WTC11 (cell line): ENCODE measurements around the gene CACNA1C.

Experiments
- TF ChIP-seq, protein P1 (sequence below): sonication (generic); formaldehyde crosslinking; IDR thresholded peaks from 2 replicates; pipeline ENCODE4 v1.8.1; 2023; ENCODE audit warnings: mild to moderate bottlenecking, missing genetic modification reagents, moderate library complexity
- TF ChIP-seq, protein P2 (sequence below): fragments of 200-600 bp; IDR thresholded peaks from 2 replicates; pipeline ENCODE4 v1.8.0; 2022; ENCODE audit warnings: antibody characterized with exemption

DNA sequence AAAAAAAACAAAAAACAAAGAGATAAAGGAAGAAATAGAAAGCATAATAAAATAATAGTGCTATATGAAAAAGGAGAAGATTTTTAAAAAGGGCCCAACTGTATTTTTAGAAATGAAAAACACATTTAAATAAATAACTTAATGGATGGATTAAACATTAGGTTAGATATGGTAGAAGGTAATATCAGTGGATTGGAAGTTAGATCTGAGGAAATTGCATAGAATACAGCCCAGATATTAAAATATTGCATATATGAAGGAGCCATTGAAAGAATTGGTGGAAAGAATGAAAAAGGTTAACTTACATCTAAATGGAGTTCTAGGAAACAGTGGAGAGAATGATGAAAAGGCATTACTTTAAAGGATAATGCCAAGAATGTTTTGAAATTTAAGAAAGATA, 27.8 kb downstream of the CACNA1C start:
- TF ChIP-seq, protein P1, sequence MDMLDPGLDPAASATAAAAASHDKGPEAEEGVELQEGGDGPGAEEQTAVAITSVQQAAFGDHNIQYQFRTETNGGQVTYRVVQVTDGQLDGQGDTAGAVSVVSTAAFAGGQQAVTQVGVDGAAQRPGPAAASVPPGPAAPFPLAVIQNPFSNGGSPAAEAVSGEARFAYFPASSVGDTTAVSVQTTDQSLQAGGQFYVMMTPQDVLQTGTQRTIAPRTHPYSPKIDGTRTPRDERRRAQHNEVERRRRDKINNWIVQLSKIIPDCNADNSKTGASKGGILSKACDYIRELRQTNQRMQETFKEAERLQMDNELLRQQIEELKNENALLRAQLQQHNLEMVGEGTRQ (CRISPR knock-in tag) = no peak
- TF ChIP-seq, protein P2, sequence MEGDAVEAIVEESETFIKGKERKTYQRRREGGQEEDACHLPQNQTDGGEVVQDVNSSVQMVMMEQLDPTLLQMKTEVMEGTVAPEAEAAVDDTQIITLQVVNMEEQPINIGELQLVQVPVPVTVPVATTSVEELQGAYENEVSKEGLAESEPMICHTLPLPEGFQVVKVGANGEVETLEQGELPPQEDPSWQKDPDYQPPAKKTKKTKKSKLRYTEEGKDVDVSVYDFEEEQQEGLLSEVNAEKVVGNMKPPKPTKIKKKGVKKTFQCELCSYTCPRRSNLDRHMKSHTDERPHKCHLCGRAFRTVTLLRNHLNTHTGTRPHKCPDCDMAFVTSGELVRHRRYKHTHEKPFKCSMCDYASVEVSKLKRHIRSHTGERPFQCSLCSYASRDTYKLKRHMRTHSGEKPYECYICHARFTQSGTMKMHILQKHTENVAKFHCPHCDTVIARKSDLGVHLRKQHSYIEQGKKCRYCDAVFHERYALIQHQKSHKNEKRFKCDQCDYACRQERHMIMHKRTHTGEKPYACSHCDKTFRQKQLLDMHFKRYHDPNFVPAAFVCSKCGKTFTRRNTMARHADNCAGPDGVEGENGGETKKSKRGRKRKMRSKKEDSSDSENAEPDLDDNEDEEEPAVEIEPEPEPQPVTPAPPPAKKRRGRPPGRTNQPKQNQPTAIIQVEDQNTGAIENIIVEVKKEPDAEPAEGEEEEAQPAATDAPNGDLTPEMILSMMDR = no peak
